Inferior parietal cortex (tissue), 1 donor: ENCODE data around the gene TGIF1.
"Not testable (repeated sequence)": the region's sequence is repeated elsewhere in the genome, so short reads cannot be mapped to it uniquely, and the experiment has no call there.

Experiments
- DNase-seq: peaks from one replicate; pipeline ENCODE4 v3.0.0-alpha.2; 2016; ENCODE audit errors: extremely low spot score

Gene TGIF1

DNA sequence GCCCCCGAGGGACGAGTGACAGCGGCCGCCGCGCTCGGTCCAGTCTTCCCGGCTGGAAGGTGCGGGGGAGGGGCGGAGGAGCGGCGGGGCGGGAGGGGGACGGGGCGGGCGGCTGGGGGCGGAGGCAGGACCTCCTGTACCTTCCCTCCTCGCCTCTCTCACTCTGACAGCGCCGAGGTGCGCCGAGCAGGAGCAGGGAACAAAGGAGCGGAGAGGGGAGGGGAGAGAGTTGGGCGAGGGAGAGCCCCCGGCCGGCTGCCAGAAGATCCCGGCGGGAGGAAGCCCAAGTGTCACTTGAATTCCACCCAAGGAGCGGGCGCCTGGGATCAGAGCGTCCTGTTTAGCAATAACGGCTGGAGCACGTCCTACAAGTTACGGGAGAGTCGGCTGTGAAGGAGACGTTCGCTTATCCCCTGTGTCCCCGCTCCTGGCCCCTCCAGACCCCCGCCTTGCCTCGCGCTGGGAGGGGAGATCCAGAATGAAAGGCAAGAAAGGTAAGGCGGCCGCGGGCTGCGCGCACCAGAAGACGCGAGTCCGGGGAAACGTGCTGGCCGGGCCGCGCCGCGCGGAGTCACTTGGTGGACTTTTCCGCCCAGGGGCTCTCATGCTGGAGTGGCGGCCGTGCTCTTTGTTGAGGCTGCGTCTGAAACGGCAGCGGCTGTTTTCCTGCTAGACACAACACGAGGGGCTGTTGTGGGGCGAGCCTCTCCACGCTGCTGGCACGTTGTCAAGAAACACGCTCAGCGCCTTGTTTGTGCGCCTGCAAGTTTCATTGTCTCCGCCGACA, at the start of gene TGIF1:
Gene TGIF1, plus strand, starts transcription at position 161 of the 787 bp plus-strand sequence. Its CDS starts 318 bp downstream, at position 479.
- DNase-seq = no peak

DNA sequence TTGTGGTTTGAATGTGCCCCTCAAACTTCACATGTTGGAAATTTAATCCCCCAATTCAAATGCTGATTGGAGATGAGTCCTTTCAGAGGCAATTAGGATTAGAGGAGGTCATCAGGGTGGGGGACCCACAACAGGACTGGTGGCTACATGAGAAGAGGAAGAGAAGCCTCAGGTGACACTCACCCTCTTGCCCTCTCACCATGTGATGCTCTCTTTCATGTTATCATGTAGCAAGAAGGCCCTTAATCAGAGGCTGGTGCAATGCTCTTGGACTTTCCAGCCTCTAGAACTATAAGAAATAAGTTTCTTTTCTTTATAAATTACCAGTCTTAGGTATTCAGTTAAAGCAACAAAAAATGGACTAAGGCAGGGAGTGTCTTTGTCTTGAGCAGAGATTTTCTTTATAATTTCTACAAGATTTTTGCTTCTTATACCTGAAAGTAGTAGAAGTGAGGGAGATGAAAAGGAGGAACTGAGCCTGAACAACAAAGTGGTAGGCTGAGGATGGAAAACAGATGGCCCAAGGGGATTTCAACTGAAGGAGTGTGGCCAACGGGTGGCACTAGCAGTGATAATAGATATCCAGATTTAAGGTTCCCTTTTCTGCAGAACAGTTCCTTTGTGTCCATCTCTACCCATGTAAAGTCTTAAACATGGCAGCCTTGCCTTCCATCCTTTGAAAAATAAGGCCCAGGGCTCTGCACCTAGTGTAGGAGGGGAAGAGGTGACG, 49.2 kb upstream of the TGIF1 start:
- DNase-seq = no peak

DNA sequence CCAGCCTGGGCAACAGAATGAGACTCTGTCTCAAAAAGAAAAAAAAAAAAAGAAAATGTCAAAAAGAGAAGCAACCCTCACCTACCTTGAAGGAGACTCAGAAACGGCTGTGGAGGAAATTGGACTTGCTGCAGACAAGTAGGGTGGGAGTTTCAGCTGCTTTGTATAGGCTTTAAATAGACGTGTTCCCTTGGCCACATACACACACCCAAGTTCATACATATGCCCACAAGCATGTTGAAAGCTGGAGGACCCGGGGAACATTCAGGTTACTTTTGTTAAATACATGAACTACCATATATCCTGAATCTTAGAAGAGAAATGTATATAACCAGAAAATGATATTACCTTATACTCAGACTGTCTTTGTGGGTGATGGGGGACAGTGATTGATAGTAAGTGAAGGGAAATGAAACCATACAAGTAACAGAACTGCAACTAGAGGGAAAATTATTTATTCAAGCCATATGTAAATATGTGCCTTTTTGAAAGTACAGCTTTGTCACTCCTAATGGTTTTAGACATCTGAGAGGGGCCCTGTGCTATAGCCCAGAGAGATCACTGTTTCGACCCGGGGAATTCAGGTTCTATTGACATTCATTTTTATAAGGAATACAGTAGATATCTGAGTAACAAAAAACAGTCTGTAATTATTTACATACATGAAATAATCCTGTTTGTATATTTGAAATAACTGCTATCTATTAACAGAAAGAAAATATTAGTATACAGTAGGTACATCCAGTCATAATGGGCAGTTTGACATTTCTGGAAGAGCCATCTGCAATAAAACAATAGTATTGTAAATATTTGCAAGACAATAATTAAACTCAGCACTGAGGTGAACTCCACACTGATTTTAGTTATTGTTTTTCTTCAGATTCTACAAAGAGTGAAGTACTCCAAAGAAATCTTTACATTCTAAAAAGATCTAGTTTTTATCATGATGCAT, 48.0 kb upstream of the TGIF1 start:
- no peak for DNase-seq

DNA sequence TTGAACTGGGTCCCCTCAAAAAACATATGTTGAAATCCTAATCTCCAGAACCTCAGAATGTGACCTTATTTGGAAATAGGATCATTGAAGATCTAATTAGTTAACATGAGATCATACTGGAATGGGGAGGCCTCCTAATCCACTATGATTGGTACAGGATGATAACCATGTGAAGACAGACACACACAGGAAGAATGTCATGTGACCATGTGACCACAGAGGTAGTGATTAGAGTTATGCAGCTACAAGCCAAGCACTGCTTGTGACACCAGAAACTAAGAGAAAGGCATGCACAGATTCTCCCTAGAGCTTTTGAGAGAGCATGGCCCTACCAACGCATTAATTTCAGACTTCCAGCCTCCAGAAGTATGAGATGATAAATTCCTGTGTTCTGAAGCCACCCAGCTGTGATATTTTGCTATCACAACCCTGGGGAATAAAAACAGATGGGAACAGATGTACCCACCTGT, 47.0 kb upstream of the TGIF1 start:
- no peak for DNase-seq

DNA sequence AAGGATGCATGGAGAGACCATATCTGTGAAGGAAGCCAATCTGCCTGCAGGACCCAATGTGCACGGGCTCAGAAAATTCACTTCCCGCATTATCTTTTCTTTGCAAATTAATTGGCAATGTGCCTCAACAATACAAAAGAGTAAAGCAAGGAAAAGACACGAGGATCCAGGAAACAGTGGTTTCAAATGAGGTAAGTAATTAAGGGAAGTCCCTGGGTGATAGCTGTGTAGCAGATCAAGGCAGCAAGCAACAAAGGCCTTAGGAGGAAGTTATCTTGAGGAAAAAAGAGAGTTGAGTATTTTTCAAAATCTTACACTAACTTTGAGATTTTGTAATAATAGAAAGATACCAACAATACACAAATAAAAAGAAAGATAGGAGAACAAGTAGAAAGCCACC, 44.3 kb upstream of the TGIF1 start:
- no peak for DNase-seq

DNA sequence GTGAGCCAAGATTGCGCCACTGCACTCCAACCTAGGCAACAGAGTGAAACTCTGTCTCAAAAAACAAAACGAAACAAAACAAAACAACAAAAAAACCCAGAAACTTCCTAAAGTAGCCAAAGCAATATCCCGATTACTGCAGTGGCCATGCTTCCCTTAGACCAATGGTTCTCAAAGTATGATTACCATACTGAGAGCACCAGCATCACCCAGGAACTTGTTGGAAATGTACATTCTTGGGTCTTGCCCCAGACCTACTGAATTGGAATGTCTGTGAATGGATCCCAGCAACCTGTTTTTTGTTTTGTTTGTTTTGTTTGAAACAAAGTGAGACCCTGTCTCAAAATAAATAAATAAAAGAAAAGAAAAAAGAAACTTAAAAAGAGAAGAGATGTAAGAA, 41.9 kb upstream of the TGIF1 start:
- no peak for DNase-seq

DNA sequence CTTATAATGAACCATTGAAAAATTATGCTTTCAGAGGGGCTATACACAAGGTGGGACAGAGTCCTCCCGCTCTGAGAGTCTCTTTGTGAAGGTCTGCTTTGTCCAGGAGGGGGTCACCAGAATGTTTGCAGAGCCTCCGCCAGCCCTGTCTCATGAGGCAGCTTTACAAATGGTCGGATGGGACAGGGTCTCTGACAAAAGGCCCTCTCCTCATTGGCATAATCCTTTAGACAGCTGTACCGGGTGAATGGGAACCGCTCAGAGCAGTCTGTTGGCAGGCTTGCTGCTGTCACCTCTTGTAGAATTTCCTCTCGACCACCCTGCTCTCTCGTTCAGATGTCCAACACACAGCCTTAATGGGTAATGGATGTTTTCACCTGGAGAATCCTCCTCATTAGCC, 40.2 kb upstream of the TGIF1 start:
- DNase-seq = no peak

DNA sequence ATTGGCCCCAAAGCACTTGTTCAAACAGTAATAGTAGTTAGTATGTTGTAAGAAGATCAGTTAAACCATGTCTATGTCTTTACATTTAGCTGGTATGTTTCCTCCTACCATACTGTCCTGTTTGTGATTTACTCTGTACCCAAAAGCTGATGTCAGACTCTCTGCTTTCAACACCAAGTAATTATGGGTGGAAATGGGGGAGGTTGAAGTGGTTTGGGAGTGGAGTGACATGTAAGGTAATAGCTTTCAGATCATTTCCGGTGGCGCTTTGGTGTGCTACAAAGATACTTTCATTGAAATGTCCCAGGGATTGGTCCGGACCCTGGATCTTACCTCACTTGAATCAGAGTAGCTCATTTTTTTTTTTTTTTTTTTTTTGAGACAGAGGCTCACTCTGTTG, 39.7 kb upstream of the TGIF1 start:
- DNase-seq = no peak

DNA sequence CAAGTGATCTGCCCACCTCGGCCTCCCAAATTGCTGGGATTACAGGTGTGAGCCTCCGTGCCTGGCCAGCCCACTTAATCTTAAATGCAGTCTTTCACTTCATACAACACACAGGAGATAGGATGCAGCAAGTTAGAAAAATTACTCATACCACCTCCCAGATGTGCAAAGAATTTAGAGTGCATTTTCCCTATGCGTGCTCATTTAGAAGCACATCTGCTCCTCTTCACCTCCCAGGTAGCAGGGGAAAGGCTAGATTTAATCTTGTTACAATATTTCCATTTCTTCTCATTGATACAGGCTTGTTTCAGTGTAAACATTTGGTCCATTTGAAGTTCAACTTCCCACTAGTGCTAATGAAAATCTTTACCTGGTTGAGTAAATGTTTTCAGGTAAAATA, 39.1 kb upstream of the TGIF1 start:
- DNase-seq = not testable (repeated sequence)

DNA sequence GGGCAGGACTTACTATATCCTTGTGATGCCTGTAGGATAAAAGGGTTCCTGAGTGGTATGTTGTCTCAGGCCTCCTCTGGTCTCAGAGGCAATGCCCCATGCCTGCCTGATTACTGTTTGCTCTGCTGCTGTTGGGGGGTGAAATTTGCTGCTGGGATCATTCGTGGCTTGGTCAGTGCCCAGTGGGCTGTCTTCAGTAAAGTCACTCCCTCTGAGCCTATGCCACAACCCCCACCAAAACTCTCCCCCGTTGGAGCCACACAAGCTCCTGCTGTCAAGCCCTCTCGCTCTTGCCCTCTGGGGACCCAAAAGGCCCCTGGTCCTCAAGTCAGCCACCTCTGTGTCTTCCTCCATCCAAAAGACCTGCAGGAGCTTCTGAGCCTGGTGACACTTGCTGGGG, 38.6 kb upstream of the TGIF1 start:
- DNase-seq = no peak

DNA sequence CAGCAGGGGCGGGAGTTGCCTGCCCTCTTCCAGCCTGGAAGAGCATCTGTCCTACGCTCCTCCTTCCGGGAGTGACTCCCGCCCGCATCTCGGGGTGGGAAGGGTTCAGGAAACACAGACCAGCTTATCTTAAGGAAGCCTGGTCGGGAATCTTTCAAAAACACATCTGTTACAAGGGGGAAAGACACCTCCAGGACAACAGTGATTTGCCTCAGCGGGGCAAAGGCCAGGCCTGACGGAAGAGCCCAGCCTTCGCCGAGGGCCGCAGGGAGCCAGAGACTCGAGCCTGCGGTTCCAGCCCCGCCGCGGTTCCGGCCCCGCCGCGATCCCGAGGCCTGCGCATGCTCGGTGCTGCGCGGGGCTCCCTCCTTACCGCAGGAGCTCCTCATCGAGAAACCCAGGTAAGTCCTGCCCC, 38.1 kb upstream of the TGIF1 start:
- DNase-seq = no peak

DNA sequence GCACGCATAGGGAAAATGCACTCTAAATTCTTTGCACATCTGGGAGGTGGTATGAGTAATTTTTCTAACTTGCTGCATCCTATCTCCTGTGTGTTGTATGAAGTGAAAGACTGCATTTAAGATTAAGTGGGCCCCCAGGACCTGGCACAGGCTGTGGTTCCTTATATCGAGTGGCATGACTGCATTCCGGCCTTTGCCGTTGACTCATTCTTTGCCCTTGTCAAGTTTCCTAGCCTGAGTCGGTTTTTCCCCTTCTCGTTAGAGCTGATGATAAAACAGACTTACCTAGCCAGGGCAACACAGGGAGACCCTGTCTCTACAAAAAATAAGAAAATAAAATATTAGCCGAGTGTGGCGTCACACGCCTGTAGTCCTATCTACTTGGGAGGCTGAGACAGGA, 37.4 kb upstream of the TGIF1 start:
- not testable (repeated sequence) for DNase-seq

DNA sequence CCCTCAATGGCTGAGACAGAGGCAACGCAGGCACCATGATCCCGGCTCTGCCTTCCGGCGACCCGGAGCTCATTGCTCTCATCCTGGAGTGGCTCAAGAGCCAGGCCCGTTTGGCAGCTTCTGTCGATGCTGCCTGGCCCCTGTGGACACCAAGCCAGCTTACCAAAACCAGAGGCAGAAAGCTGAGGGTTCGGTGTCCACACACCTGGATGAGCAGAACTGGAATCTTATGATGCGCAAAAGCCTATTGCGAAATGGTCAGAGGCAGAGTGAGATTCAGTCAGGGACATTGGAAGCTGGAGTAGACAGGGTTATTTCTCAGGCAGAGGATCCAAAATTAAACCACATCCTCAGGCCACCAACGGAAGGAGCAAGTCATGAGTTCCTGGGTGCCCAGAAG, 34.9 kb upstream of the TGIF1 start:
- no peak for DNase-seq

DNA sequence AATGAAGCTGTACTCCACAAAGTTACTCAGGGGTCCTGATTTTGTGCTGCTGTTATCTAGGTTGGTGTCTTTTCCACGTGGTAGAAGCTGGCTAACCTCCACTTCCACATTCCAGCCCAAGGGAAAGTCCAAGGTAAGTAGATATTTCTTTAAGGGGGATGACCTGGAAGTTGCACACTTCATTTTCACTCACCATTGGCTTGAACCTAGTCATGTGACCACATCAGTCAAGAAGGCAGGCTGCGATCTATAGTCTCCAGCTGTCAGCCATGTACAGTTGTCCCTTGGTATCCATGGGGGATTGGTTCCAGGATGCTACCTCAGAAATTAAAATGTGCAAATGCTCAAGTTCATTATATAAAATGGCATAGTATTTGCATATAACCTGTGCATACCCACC, 31.9 kb upstream of the TGIF1 start:
- DNase-seq = no peak

DNA sequence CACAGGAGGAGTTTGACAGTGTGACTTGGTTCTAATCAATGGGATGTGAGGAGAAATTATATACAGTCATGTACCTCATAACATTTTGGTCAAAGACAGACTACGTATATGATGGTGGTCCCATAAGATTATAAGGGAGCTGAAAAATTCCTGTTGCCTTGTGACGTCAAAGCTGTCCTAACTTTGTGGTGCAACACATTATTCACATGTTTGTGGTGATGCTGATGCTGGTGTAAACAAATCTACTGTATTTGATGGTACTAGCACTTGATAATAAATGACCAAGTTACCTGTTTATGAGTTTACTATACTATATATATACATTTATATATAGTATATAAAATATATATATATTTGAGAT, 29.1 kb upstream of the TGIF1 start:
- DNase-seq = no peak

DNA sequence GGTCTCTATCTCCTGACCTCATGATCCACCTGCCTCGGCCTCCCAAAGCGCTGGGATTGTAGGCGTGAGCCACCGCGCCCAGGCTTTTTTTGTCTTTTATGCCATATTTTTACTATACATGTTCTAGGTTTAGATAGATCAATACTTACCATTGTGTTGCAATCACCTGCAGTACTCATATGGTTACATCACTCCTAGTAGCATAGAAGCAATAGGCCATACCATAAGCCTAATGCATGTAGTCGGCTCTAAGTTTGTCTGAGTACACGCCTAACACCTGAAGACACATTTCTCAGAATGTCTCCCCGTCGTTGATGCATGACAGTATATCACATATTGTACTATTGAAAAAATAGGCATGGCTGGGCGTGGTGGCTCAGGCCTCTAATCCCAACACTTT, 27.1 kb upstream of the TGIF1 start:
- no peak for DNase-seq

DNA sequence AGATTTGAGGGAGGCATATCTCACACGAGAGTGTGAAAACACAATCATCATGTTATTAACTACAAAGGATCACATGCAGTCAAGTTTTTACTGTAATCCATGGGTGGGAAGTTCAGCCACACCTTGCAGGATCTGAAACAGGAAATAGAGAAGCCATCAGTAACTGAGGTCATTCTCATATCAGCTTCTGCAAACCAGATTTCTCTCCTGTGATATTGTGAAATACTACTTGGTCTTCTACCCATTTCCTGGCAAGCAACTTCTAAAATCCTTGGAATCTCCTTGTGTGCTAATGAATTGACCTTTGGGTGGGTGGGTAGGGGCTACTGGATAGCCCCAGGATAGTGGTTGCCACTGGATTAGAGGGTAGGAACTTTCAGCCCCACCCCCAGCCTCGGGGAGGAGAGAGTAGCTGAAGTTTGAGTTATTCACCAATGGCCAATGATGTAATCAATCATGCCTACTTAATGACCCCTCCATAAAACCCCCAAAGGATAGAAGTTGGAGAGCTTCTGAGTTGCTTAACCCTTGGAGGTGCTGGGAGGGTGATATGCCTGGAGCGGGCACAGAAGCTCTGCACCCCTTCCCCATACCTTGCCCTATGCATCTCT, 25.6 kb upstream of the TGIF1 start:
- no peak for DNase-seq

DNA sequence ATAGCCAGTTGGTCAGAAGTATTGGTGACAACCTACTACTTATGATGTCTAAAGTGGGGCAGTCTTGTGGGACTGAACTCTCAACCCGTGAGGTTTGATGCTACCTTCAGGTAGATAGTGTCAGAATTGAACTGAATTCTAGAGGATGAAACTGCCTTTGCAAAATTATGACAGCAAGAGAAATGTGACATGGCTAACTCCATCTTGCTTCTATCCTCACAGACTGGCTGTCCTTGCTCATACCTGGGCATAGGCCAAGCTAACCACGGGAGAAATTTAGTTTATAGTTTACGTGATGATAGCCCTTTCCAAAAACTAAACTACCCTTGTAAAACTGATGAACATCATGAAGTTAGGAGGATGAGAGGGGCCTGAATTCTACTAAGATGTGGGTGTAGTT, 24.9 kb upstream of the TGIF1 start:
- no peak for DNase-seq

DNA sequence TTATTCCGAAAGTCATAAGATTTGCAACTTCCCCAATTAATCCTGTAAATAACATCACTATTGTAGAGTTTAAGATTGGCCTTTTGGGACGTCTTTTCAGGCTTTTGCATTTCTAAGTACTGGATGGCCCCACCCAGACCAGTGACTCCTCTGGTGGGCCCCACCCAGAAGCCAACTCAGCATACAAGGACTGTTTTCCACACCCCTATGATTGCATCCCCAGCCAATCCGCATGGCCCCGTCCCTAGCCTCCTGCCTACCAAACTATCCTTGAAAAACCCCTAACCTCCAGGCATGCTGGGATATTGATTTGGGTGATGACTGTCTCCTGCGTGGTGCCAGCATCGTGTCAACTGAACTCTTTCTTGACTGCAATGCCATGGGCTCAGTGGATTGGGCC, 24.5 kb upstream of the TGIF1 start:
- DNase-seq = no peak

DNA sequence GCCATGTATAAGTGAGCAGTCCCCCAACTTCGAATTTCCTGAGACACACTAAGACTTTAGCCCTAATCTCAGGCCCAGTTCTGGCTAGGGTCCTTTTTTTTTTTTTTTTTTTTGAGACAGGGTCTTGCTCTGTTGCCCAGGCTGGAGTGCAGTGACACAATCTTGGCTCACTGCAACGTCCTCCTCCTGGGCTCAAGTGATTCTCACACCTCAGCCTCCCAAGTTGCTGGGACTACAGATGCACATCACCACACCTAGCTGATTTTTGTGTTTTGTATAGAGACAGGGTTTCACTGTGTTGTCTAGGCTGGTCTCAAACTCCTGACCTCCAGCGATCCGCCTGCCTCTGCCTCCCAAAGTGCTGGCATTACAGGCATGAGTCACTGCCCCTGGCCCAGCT, 23.9 kb upstream of the TGIF1 start:
- DNase-seq = no peak

DNA sequence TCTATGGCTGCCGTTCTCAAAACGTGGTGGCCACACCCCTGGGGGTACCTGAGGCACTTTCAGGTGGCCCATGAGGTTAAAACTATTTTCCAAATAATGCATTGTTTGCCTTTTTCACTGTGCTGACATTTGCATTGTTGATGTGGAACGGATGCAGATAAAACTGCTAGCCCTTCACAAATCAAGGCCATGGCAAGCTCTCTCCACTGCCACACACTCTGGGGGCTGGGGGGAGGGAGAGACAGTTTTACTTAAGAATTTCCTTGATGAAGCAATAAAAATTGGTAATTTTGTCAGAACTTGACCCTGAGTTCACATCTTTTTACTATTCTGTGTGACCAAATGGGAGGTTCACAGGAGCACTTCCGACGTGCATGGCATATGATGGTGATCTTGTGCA, 22.0 kb upstream of the TGIF1 start:
- no peak for DNase-seq

DNA sequence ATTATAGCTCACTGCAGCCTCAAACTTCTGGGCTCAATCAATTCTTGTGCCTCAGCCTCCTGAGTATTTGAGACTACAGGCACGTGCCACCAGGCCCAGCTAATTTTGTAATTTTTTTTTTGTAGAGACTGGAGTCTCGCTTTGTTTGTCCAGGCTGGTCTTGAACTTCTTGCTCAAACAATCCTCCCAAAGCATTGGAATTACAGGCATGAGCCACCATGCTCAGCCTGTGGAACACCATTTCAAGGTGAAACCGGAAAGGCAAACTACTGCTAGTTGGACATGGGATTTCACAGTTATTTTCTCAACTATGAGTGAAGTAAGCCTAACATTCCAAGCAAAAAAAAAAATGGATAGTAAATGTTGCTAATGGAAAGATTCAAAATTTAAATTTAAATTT, 20.9 kb upstream of the TGIF1 start:
- DNase-seq = no peak
